ENCODE measurements around the gene BRAF.
"Not testable (repeated sequence)": the region's sequence is repeated elsewhere in the genome, so short reads cannot be mapped to it uniquely, and the experiment has no call there.

The BRAF gene

GRCh38 chr7:140778975-140779374 is 145.8 kb downstream of the BRAF start:
- H3K9me3 Mint-ChIP-seq: no peaks in the 10 kb centered on the region
- no peak overlapping the region for H3K4me3 Mint-ChIP-seq
- H3K4me1 Mint-ChIP-seq: no peaks in the 10 kb centered on the region
- peaks cover 87% of the 10 kb centered on the region for H3K36me3 Mint-ChIP-seq
- ATAC-seq: no peak
- DNase-seq (ENCODE audit: low spot score in 2 of 2): no peak
- H3K27ac Mint-ChIP-seq: no peak overlapping the region

DNA sequence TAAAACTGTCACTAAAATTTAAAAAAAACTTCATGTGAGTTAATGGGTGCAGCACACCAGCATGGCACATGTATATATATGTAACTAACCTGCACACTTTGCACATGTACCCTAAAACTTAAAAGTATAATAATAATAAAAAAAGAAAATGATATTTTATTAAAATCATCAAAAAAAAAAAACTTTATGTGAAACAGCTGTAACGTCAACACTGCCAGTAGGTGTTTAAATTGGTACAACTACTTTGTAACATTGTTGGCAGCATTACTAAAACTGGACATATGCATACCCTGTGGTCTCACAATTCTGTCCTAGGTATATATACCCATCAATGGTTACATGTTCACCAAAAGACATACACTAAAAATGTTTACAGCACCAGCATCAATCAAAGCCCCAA is 146.2 kb downstream of the BRAF start:
- H3K36me3 Mint-ChIP-seq: peaks cover 91% of the 10 kb centered on the region
- DNase-seq (ENCODE audit: low spot score in 2 of 2): no peak
- H3K4me1 Mint-ChIP-seq: no peaks in the 10 kb centered on the region
- no peaks in the 10 kb centered on the region for H3K9me3 Mint-ChIP-seq
- ATAC-seq: no peak
- no peak overlapping the region for H3K4me3 Mint-ChIP-seq
- no peak overlapping the region for H3K27ac Mint-ChIP-seq

GRCh38 chr7:140774371-140774770 is 150.4 kb downstream of the BRAF start:
- H3K36me3 Mint-ChIP-seq: peaks cover 90% of the 10 kb centered on the region
- peak overlapping the region; percentile 30 for H3K27ac Mint-ChIP-seq

GRCh38 chr7:140773104-140773503 is 151.6 kb downstream of the BRAF start:
- ATAC-seq (no peak), DNase-seq (ENCODE audit: low spot score in 2 of 2) (no peak)
- Mint-ChIP-seq H3K9me3 (no peaks in the 10 kb centered on the region), H3K27ac (peak overlapping the region; percentile 30), H3K4me3 (no peak overlapping the region), H3K4me1 (no peaks in the 10 kb centered on the region), H3K36me3 (peaks cover 91% of the 10 kb centered on the region)

More at GRCh38 chr7:140774371-140774770, 150.4 kb downstream of the BRAF start:
- Mint-ChIP-seq H3K4me3 (no peak overlapping the region), H3K4me1 (no peaks in the 10 kb centered on the region), H3K9me3 (no peaks in the 10 kb centered on the region)
- no peak for DNase-seq (ENCODE audit: low spot score in 2 of 2)
- ATAC-seq: no peak

DNA sequence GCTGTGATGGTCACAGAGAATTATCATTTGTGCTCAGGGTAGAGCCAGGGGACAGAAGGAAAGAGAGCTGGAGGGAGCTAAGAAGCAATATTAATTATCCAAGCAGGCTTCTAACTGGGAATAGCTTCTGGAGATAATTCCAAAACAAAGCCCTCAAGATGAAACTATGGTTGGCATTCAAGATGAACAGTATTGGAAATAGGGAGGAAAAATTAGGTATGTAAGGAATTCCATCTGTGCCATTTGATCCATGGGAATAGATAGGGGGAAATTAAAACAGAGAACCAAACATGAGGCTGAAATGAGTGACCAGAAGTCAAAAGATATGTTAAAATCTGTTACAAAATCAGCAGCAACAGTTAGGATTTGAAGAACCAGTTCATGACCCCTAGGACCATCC is 152.9 kb downstream of the BRAF start:
- DNase-seq (ENCODE audit: low spot score in 2 of 2) (no peak), ATAC-seq (no peak)
- H3K4me3 Mint-ChIP-seq: no peak overlapping the region
- no peaks in the 10 kb centered on the region for H3K9me3 Mint-ChIP-seq
- H3K4me1 Mint-ChIP-seq: no peaks in the 10 kb centered on the region
- H3K27ac Mint-ChIP-seq: no peak overlapping the region
- H3K36me3 Mint-ChIP-seq: peaks cover 84% of the 10 kb centered on the region

- DNase-seq (ENCODE audit: low spot score in 2 of 2): no peak
- peaks cover 64% of the 10 kb centered on the region for H3K36me3 Mint-ChIP-seq
- no peaks in the 10 kb centered on the region for H3K4me1 Mint-ChIP-seq
Observed at GRCh38 chr7:140769852-140770251, 154.9 kb downstream of the BRAF start.

DNA sequence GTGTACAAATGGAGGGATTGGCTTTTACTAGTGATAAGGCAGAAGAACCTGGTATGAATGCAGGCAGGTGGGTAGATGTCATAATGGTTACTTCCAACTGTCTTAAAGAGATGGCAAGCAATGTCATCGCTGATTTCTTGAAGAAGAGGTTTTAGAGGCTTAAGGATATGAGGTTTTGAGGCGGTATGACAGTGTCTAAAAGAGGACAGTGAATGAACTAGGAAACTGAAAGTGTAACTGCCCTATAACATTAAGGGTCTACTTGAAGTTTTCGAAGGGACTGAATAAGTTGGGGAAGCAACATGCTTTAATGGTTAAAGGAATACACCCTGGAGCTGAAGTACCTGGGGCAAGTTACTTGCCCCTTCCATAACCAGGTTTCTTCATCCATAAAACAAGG is 157.3 kb downstream of the BRAF start:
- no peaks in the 10 kb centered on the region for H3K4me1 Mint-ChIP-seq
- H3K4me3 Mint-ChIP-seq: no peak overlapping the region

More at GRCh38 chr7:140769852-140770251, 154.9 kb downstream of the BRAF start:
- H3K9me3 Mint-ChIP-seq: no peaks in the 10 kb centered on the region
- no peak overlapping the region for H3K27ac Mint-ChIP-seq
- no peak for ATAC-seq
- no peak overlapping the region for H3K4me3 Mint-ChIP-seq

DNA sequence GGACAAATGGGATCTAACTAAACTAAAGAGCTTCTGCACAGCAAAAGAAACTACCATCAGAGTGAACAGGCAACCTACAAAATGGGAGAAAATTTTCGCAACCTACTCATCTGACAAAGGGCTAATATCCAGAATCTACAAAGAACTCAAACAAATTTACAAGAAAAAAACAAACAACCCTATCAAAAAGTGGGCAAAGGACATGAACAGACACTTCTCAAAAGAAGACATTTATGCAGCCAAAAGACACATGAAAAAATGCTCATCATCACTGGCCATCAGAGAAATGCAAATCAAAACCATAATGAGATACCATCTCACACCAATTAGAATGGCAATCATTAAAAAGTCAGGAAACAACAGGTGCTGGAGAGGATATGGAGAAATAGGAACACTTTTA is 159.3 kb downstream of the BRAF start:
- ATAC-seq; H3K4me3 Mint-ChIP-seq; H3K4me1 Mint-ChIP-seq; H3K27ac Mint-ChIP-seq; DNase-seq (ENCODE audit: low spot score in 2 of 2); H3K9me3 Mint-ChIP-seq: not testable (repeated sequence)
- H3K36me3 Mint-ChIP-seq: peaks cover 31% of the 10 kb centered on the region

More for the DNA sequence above, 157.3 kb downstream of the BRAF start:
- H3K36me3 Mint-ChIP-seq: peaks cover 46% of the 10 kb centered on the region
- DNase-seq (ENCODE audit: low spot score in 2 of 2) (no peak), ATAC-seq (no peak)
- H3K27ac Mint-ChIP-seq: no peak overlapping the region
- H3K9me3 Mint-ChIP-seq: no peaks in the 10 kb centered on the region

- peaks cover 18% of the 10 kb centered on the region for H3K36me3 Mint-ChIP-seq
- not testable (repeated sequence) for ATAC-seq; H3K4me3 Mint-ChIP-seq; H3K9me3 Mint-ChIP-seq; DNase-seq (ENCODE audit: low spot score in 2 of 2); H3K4me1 Mint-ChIP-seq; H3K27ac Mint-ChIP-seq
Observed at GRCh38 chr7:140763166-140763565, 161.6 kb downstream of the BRAF start.

GRCh38 chr7:140761375-140761774 is 163.4 kb downstream of the BRAF start:
- H3K36me3 Mint-ChIP-seq: peaks cover 15% of the 10 kb centered on the region
- H3K4me1 Mint-ChIP-seq; H3K27ac Mint-ChIP-seq; H3K9me3 Mint-ChIP-seq; DNase-seq (ENCODE audit: low spot score in 2 of 2); H3K4me3 Mint-ChIP-seq; ATAC-seq: not testable (repeated sequence)

GRCh38 chr7:140754506-140754905 is 170.2 kb downstream of the BRAF start:
- no peak overlapping the region for H3K4me3 Mint-ChIP-seq
- no peak overlapping the region for H3K27ac Mint-ChIP-seq
- no peak for ATAC-seq
- no peaks in the 10 kb centered on the region for H3K4me1 Mint-ChIP-seq
- no peak for DNase-seq (ENCODE audit: low spot score in 2 of 2)
- H3K9me3 Mint-ChIP-seq: no peaks in the 10 kb centered on the region
- peaks cover 40% of the 10 kb centered on the region for H3K36me3 Mint-ChIP-seq

- ATAC-seq (no peak), DNase-seq (ENCODE audit: low spot score in 2 of 2) (no peak)
- Mint-ChIP-seq H3K4me3 (no peak overlapping the region), H3K4me1 (no peaks in the 10 kb centered on the region), H3K9me3 (no peaks in the 10 kb centered on the region), H3K27ac (no peak overlapping the region), H3K36me3 (peaks cover 52% of the 10 kb centered on the region)
Observed at GRCh38 chr7:140752533-140752932, 172.2 kb downstream of the BRAF start.

DNA sequence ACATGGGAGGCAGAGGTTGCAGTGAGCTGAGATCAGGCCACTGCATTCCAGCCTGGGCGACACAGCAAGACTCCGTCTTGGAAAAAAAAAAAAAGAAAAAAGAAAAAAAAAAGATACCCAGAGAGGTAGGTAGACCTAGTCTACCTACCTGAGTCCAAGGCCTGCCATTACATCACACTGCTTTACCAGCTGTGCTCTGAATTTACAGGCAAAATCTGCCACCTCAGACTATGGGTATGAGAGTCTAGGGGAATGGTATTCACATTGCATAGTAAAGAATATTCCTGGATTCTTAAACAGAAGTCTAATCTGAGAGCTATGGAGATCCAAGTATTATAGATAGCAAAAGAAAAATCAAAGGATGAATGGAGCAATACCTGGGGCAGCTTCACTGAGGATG is 178.0 kb downstream of the BRAF start:
- Mint-ChIP-seq H3K9me3 (no peaks in the 10 kb centered on the region), H3K27ac (no peak overlapping the region), H3K4me3 (no peak overlapping the region), H3K36me3 (peaks cover 38% of the 10 kb centered on the region), H3K4me1 (no peaks in the 10 kb centered on the region)
- DNase-seq (ENCODE audit: low spot score in 2 of 2) (no peak), ATAC-seq (no peak)

DNA sequence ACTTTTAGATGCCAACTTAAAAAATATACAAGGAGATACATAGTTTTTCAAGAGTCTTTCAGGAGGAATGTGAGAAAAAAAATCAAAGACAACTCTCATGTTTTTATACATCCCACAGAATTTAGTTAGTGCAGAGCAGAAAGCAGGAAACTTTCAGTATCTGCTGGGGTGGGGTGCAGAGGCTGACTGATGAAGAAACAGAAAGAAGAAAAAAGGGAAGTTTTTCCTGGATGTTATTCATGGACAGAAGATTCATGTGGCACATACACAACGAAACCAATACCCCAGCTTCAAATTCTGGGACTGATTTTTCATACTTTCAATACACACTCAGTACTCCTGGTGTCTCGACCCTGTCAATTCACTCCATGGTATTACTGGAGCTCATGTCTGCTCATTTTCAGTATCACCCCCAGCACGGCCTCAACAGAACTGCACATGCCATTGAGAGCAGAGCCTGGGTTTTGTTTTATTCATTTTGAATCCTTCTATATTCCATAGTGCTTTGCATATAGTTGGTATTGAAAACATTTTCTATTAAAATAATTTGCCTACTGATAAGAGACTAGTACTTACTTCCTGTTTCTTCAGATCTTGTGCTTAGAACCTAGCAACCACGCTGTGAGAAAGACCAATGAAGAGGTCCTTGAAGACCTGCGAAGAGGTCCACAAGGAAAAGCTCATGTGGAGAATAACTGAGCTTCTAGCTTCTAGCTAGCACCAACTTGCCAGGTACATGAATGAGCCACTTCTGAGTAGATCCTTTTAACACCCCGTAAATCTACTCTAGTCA is 179.3 kb downstream of the BRAF start:
- Mint-ChIP-seq H3K9me3 (no peaks in the 10 kb centered on the region), H3K36me3 (peaks cover 33% of the 10 kb centered on the region), H3K27ac (no peak overlapping the region), H3K4me3 (no peak overlapping the region), H3K4me1 (no peaks in the 10 kb centered on the region)
- DNase-seq (ENCODE audit: low spot score in 2 of 2): no peak
- no peak for ATAC-seq

- DNase-seq (ENCODE audit: low spot score in 2 of 2): no peak
- Mint-ChIP-seq H3K4me3 (no peak overlapping the region), H3K9me3 (no peaks in the 10 kb centered on the region), H3K4me1 (no peaks in the 10 kb centered on the region), H3K27ac (no peak overlapping the region), H3K36me3 (peaks cover 37% of the 10 kb centered on the region)
- no peak for ATAC-seq
Observed at GRCh38 chr7:140744005-140744404, 180.7 kb downstream of the BRAF start.

DNA sequence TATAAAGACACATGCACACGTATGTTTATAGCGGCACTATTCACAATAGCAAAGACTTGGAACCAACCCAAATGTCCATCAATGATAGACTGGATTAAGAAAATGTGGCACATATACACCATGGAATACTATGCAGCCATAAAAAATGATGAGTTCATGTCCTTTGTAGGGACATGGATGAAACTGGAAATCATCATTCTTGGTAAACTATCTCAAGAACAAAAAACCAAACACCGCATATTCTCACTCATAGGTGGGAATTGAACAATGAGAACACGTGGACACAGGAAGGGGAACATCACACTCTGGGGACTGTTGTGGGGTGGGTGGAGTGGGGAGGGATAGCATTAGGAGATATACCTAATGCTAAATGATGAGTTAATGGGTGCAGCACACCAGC is 181.5 kb downstream of the BRAF start:
- H3K27ac Mint-ChIP-seq; H3K4me3 Mint-ChIP-seq; H3K9me3 Mint-ChIP-seq; H3K4me1 Mint-ChIP-seq; DNase-seq (ENCODE audit: low spot score in 2 of 2); ATAC-seq: not testable (repeated sequence)
- H3K36me3 Mint-ChIP-seq: peaks cover 37% of the 10 kb centered on the region
